GM18873 (cell line): ENCODE results near the gene KCNQ1.

ENCODE experiments used
- ATAC-seq: cut with Tn5 transposase; IDR thresholded peaks from one replicate; pipeline ENCODE4 v1.9.1; 2021; ENCODE audit warnings: mild to moderate bottlenecking, moderate library complexity, moderate number of reproducible peaks; ENCODE audit not compliant: unreplicated experiment, low FRiP score

KCNQ1 gene

GRCh38 chr11:2721210-2721916 is 276.6 kb downstream of the KCNQ1 start:
- ATAC-seq, result no peak

- no peak for ATAC-seq
Measured at GRCh38 chr11:2722955-2723354, 278.1 kb downstream of the KCNQ1 start.

- no peak for ATAC-seq
Measured at GRCh38 chr11:2724104-2724503, 279.3 kb downstream of the KCNQ1 start.

GRCh38 chr11:2724653-2725367 is 280.0 kb downstream of the KCNQ1 start:
- no peak for ATAC-seq

- no peak for ATAC-seq
Measured at GRCh38 chr11:2725368-2726300, 280.8 kb downstream of the KCNQ1 start.

- no peak for ATAC-seq
Measured at GRCh38 chr11:2726964-2727363, 282.2 kb downstream of the KCNQ1 start.

GRCh38 chr11:2728128-2728662 is 283.4 kb downstream of the KCNQ1 start:
- ATAC-seq, result no peak

- ATAC-seq, result no peak
Measured at GRCh38 chr11:2728663-2729332, 284.0 kb downstream of the KCNQ1 start.

GRCh38 chr11:2729841-2730240 is 285.0 kb downstream of the KCNQ1 start:
- ATAC-seq, result no peak

- no peak for ATAC-seq
Measured at GRCh38 chr11:2730272-2731129, 285.7 kb downstream of the KCNQ1 start.

- ATAC-seq, result no peak
Measured at GRCh38 chr11:2731130-2732125, 286.6 kb downstream of the KCNQ1 start.

GRCh38 chr11:2732261-2732939 is 287.6 kb downstream of the KCNQ1 start:
- ATAC-seq, result no peak

- ATAC-seq, result no peak
Measured at GRCh38 chr11:2732940-2733628, 288.3 kb downstream of the KCNQ1 start.

GRCh38 chr11:2734181-2735052 is 289.6 kb downstream of the KCNQ1 start:
- no peak for ATAC-seq

GRCh38 chr11:2735053-2735589 is 290.3 kb downstream of the KCNQ1 start:
- ATAC-seq, result no peak
